ENCODE data around the gene MIOX.

Gene MIOX

GRCh38 chr22:50525858-50526107 lies 39.1 kb downstream of the MIOX start:
- Histone ChIP-seq H3K4me2 (no peak overlapping the region), H3K27ac (peak overlapping the region; percentile 83), H3K9ac (peak overlapping the region; percentile 79), H3K27me3 (ENCODE audit: insufficient read depth, low read depth) (no peaks in the 10 kb centered on the region), H3K36me3 (ENCODE audit: insufficient read depth) (no peaks in the 10 kb centered on the region), H2AFZ (ENCODE audit: low read depth) (no peak overlapping the region), H3K79me2 (ENCODE audit: insufficient read depth, low read depth) (peaks cover 8% of the 10 kb centered on the region; the same call in 1 of the 2 replicates), H4K20me1 (ENCODE audit: insufficient read depth) (no peaks in the 10 kb centered on the region), H3K4me1 (ENCODE audit: low read depth, poor library complexity, severe bottlenecking) (peaks cover 4% of the 10 kb centered on the region), H3K4me3 (IDR thresholded peaks at IDR 0.05; ENCODE audit: insufficient read depth, low read depth, low read length) (no peak overlapping the region)
- 0 out of 2 replicates have a peak, but pooled peaks have one; percentile 13 for TF ChIP-seq CTCF (conservative IDR thresholded peaks at IDR 0.05; ENCODE audit: low read depth, low read length)

DNA sequence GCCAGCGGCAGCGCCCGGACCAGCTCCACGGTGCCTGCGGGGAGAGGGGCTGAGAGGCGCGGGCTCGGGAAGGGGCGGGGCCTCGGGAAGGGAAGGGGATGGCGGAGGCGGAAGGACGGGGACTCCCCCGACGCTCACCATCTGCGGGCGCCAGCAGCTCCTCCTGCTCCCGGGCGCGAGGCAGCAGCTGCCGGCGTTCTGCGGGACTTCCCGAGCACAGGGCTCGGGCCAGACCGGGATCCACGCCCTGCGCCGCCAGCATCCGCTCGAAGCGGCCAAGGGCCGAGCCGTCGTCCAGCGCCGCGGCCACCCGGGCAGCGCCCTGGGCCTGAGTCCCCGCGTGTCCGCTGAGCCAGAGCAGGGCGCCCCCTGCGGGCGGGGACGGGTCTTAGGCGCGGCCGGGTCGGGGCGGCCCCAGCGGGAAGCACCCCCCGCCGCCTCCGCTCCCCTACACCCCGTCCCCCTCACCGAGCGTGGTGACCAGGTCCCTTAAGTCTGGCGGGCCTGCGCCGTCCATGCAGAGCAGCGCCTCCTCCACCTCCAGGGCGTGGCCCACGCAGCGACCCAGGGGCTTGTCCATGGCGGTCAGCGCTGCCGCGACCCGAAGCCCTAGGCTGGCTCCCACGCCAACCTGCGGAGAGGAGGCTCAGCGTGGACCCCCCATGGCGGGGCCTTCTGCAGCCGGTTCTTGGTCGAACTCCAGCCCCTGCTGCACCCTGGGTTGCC lies 39.6 kb downstream of the MIOX start:
- Histone ChIP-seq H3K36me3 (ENCODE audit: insufficient read depth) (no peaks in the 10 kb centered on the region), H2AFZ (ENCODE audit: low read depth) (peak overlapping the region; percentile 22; the same call in 1 of the 2 replicates), H3K4me1 (ENCODE audit: low read depth, poor library complexity, severe bottlenecking) (peaks cover 4% of the 10 kb centered on the region), H4K20me1 (ENCODE audit: insufficient read depth) (no peaks in the 10 kb centered on the region), H3K27me3 (ENCODE audit: insufficient read depth, low read depth) (no peaks in the 10 kb centered on the region), H3K4me3 (IDR thresholded peaks at IDR 0.05; ENCODE audit: insufficient read depth, low read depth, low read length) (peak overlapping the region; percentile 31), H3K4me2 (peak overlapping the region; percentile 84), H3K27ac (peak overlapping the region; percentile 83), H3K9ac (peak overlapping the region; percentile 79), H3K79me2 (ENCODE audit: insufficient read depth, low read depth) (peaks cover 8% of the 10 kb centered on the region; the same call in 1 of the 2 replicates)
- TF ChIP-seq CTCF (conservative IDR thresholded peaks at IDR 0.05; ENCODE audit: low read depth, low read length): peak; percentile 54; the same call in 1 of the 2 replicates

GRCh38 chr22:50526834-50527801 lies 40.5 kb downstream of the MIOX start:
- H2AFZ ChIP-seq (ENCODE audit: low read depth): peak overlapping the region; percentile 22; the same call in 1 of the 2 replicates
- peak overlapping the region; percentile 84 for H3K4me2 ChIP-seq
- no peaks in the 10 kb centered on the region for H3K27me3 ChIP-seq (ENCODE audit: insufficient read depth, low read depth)
- H3K36me3 ChIP-seq (ENCODE audit: insufficient read depth): no peaks in the 10 kb centered on the region
- peak overlapping the region; percentile 79 for H3K9ac ChIP-seq
- H3K4me3 ChIP-seq (IDR thresholded peaks at IDR 0.05; ENCODE audit: insufficient read depth, low read depth, low read length): peak overlapping the region; percentile 31
- no peaks in the 10 kb centered on the region for H4K20me1 ChIP-seq (ENCODE audit: insufficient read depth)
- peak overlapping the region; percentile 83 for H3K27ac ChIP-seq
- no peak for TF ChIP-seq CTCF (conservative IDR thresholded peaks at IDR 0.05; ENCODE audit: low read depth, low read length)
- H3K4me1 ChIP-seq (ENCODE audit: low read depth, poor library complexity, severe bottlenecking): peaks cover 4% of the 10 kb centered on the region
- H3K79me2 ChIP-seq (ENCODE audit: insufficient read depth, low read depth): peaks cover 8% of the 10 kb centered on the region; the same call in 1 of the 2 replicates

GRCh38 chr22:50527921-50528681 lies 41.4 kb downstream of the MIOX start:
- no peaks in the 10 kb centered on the region for H3K27me3 ChIP-seq (ENCODE audit: insufficient read depth, low read depth)
- peaks cover 8% of the 10 kb centered on the region; the same call in 1 of the 2 replicates for H3K79me2 ChIP-seq (ENCODE audit: insufficient read depth, low read depth)
- H2AFZ ChIP-seq (ENCODE audit: low read depth): no peak overlapping the region
- H4K20me1 ChIP-seq (ENCODE audit: insufficient read depth): no peaks in the 10 kb centered on the region
- H3K9ac ChIP-seq: no peak overlapping the region
- peaks cover 4% of the 10 kb centered on the region for H3K4me1 ChIP-seq (ENCODE audit: low read depth, poor library complexity, severe bottlenecking)
- no peak for TF ChIP-seq CTCF (conservative IDR thresholded peaks at IDR 0.05; ENCODE audit: low read depth, low read length)
- no peaks in the 10 kb centered on the region for H3K36me3 ChIP-seq (ENCODE audit: insufficient read depth)
- no peak overlapping the region for H3K27ac ChIP-seq
- H3K4me2 ChIP-seq: no peak overlapping the region
- no peak overlapping the region for H3K4me3 ChIP-seq (IDR thresholded peaks at IDR 0.05; ENCODE audit: insufficient read depth, low read depth, low read length)
